ENCODE data around the gene FOXP3. TPM values are rescaled to one million over a fixed set of nuclear protein-coding genes. Genes with fewer than 3 reads are reported as not detected.

FOXP3 gene
- total RNA-seq, 4 donors from 2014 or later = 0.66 TPM; not detected in 3

DNA sequence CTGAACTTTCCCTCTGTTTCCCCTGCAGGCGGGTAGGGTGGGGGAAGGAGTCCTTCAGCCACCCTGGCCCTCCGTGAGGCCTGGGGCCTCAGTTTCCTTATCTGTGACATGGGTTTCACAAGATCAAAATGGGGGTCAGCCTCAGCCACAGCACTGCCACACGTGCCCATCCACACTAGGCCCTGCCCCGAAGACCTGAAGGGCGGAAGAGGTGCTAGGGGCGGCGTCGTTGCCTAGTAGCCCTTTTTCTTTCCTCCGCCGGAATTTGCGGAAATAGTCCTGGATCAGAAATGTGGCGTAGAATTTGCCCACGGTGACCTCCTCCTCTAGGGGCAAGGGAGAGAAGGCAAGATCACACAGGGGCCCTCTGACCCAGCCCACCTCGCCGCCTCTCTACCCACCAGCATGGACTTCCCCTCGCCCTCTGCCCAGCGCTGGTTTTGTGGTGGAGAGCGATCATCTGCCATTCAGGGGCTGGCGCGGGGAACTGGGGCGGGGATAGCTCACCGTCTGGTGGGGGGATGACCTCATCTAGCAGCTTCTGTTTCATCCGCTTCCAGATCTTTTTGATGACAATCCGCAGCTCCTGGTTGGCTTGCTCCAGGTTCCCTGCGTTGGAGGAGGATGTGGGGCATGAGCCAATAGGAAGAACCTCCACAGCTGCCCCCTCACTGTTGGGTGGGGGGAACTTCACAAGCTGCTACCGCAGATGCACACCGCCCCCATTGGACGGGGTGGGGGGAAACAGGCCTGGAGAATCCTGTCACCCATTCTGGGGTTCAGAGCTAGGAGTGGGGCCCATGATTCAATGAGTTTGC lies 54.9 kb downstream of the FOXP3 start:
- Histone ChIP-seq H3K27me3 (no peaks in the 10 kb centered on the region), H3K27ac (no peak overlapping the region), H3K36me3 (no peaks in the 10 kb centered on the region), H3K4me1 (no peaks in the 10 kb centered on the region), H3K9me3 (no peaks in the 10 kb centered on the region), H3K4me3 (no peak overlapping the region)
- DNase-seq = no peak
- TF ChIP-seq, protein P1, sequence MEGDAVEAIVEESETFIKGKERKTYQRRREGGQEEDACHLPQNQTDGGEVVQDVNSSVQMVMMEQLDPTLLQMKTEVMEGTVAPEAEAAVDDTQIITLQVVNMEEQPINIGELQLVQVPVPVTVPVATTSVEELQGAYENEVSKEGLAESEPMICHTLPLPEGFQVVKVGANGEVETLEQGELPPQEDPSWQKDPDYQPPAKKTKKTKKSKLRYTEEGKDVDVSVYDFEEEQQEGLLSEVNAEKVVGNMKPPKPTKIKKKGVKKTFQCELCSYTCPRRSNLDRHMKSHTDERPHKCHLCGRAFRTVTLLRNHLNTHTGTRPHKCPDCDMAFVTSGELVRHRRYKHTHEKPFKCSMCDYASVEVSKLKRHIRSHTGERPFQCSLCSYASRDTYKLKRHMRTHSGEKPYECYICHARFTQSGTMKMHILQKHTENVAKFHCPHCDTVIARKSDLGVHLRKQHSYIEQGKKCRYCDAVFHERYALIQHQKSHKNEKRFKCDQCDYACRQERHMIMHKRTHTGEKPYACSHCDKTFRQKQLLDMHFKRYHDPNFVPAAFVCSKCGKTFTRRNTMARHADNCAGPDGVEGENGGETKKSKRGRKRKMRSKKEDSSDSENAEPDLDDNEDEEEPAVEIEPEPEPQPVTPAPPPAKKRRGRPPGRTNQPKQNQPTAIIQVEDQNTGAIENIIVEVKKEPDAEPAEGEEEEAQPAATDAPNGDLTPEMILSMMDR (IDR thresholded peaks at IDR 0.05) = no peak
- no peak for TF ChIP-seq POLR2A (IDR thresholded peaks at IDR 0.05)

- Histone ChIP-seq H3K9me3 (no peaks in the 10 kb centered on the region), H3K27ac (no peak overlapping the region), H3K27me3 (no peaks in the 10 kb centered on the region), H3K4me1 (no peaks in the 10 kb centered on the region), H3K36me3 (no peaks in the 10 kb centered on the region), H3K4me3 (no peak overlapping the region)
- no peak for DNase-seq
- TF ChIP-seq POLR2A (IDR thresholded peaks at IDR 0.05) = no peak
- TF ChIP-seq, protein P1 (IDR thresholded peaks at IDR 0.05) = no peak
These were observed 56.1 kb downstream of the FOXP3 start for GRCh38 chrX:49208399-49208798.

GRCh38 chrX:49206543-49206942 lies 58.0 kb downstream of the FOXP3 start:
- Histone ChIP-seq H3K27me3 (no peaks in the 10 kb centered on the region), H3K4me3 (no peak overlapping the region), H3K4me1 (no peaks in the 10 kb centered on the region), H3K9me3 (no peaks in the 10 kb centered on the region), H3K27ac (no peak overlapping the region), H3K36me3 (no peaks in the 10 kb centered on the region)
- no peak for TF ChIP-seq POLR2A (IDR thresholded peaks at IDR 0.05)
- TF ChIP-seq, protein P1 (IDR thresholded peaks at IDR 0.05) = no peak
- no peak for DNase-seq

GRCh38 chrX:49205443-49205842 lies 59.1 kb downstream of the FOXP3 start:
- H3K4me1 ChIP-seq = no peaks in the 10 kb centered on the region
- no peaks in the 10 kb centered on the region for H3K36me3 ChIP-seq
- no peak overlapping the region for H3K4me3 ChIP-seq
- TF ChIP-seq POLR2A (IDR thresholded peaks at IDR 0.05) = no peak
- TF ChIP-seq, protein P1 (IDR thresholded peaks at IDR 0.05) = no peak
- no peaks in the 10 kb centered on the region for H3K9me3 ChIP-seq
- H3K27ac ChIP-seq = no peak overlapping the region
- no peaks in the 10 kb centered on the region for H3K27me3 ChIP-seq
- no peak for DNase-seq

- DNase-seq = no peak
- H3K27me3 ChIP-seq = no peaks in the 10 kb centered on the region
- no peaks in the 10 kb centered on the region for H3K9me3 ChIP-seq
- H3K4me3 ChIP-seq = no peak overlapping the region
- H3K4me1 ChIP-seq = peaks cover 0 to 2% (median under 1%) of the 10 kb centered on the region in 4 donors
- no peak overlapping the region for H3K27ac ChIP-seq
- no peaks in the 10 kb centered on the region for H3K36me3 ChIP-seq
- TF ChIP-seq, protein P1 (IDR thresholded peaks at IDR 0.05) = no peak
- TF ChIP-seq POLR2A (IDR thresholded peaks at IDR 0.05) = no peak
These were observed 59.8 kb downstream of the FOXP3 start for GRCh38 chrX:49204709-49205108.

Data from Peyer's patch (tissue), 4 donors.